Astrocyte (in vitro differentiated cells and primary cell): Measurements from ENCODE around the gene CTSD. TPM values are rescaled to one million over a fixed set of nuclear protein-coding genes. Genes with fewer than 3 reads are reported as not detected.

Experiments
- DNase-seq: peaks from one replicate; pipeline ENCODE4 v3.0.0-alpha.2; 2010; ENCODE audit warnings: low read depth
- FAIRE-seq: peaks from 2 replicates; lab custom pipeline; 2011; peaks lifted over from hg19 to GRCh38; lab: Jason Lieb, UNC
- H2AFZ ChIP-seq: 2 replicates; pipeline ENCODE4 v1.6.0; 2012; ENCODE audit warnings: low read depth, low read length, inconsistent platforms
- H3K27ac ChIP-seq: 2 replicates; pipeline ENCODE4 v1.5.1; 2011; ENCODE audit warnings: low read depth, low read length, inconsistent platforms
- H3K27me3 ChIP-seq: 2 replicates; pipeline ENCODE4 v1.6.0; 2011; ENCODE audit warnings: low read length, inconsistent platforms; ENCODE audit not compliant: insufficient read depth
- H3K36me3 ChIP-seq: 2 replicates; pipeline ENCODE4 v1.5.1; 2011; ENCODE audit warnings: low read length, inconsistent platforms; ENCODE audit not compliant: insufficient read depth
- H3K4me1 ChIP-seq: 2 replicates; pipeline ENCODE4 v1.5.1; 2011; ENCODE audit warnings: low read length, inconsistent platforms; ENCODE audit not compliant: insufficient read depth
- H3K4me2 ChIP-seq: 2 replicates; pipeline ENCODE4 v1.6.0; 2012; ENCODE audit warnings: low read length, inconsistent platforms
- H3K4me3 ChIP-seq: 2 replicates; pipeline ENCODE4 v1.5.1; 2011; ENCODE audit warnings: low read depth, mild to moderate bottlenecking, low read length, inconsistent platforms; ENCODE audit not compliant: insufficient read depth
- H3K79me2 ChIP-seq: 2 replicates; pipeline ENCODE4 v1.6.0; 2012; ENCODE audit warnings: mild to moderate bottlenecking, low read length, inconsistent platforms; ENCODE audit not compliant: insufficient read depth
- H3K9ac ChIP-seq: 2 replicates; pipeline ENCODE4 v1.6.0; 2012; ENCODE audit warnings: mild to moderate bottlenecking, low read length, inconsistent platforms
- H3K9me3 ChIP-seq: 2 replicates; pipeline ENCODE4 v1.5.1; 2012; ENCODE audit warnings: low read depth, mild to moderate bottlenecking, low read length, inconsistent platforms; ENCODE audit not compliant: insufficient read depth
- H4K20me1 ChIP-seq: 2 replicates; pipeline ENCODE4 v1.6.0; 2012; ENCODE audit warnings: low read length, inconsistent platforms; ENCODE audit not compliant: insufficient read depth
- H3K27ac Mint-ChIP-seq: one replicate; pipeline ENCODE4 v1.8.0; 2021; ENCODE audit warnings: mild to moderate bottlenecking, mixed read lengths; ENCODE audit not compliant: unreplicated experiment
- H3K27me3 Mint-ChIP-seq: one replicate; pipeline ENCODE4 v1.8.0; 2021; ENCODE audit warnings: low read depth, mixed read lengths; ENCODE audit not compliant: unreplicated experiment
- H3K36me3 Mint-ChIP-seq: one replicate; pipeline ENCODE4 v1.8.0; 2021; ENCODE audit warnings: low read depth, mixed read lengths; ENCODE audit not compliant: unreplicated experiment
- H3K4me1 Mint-ChIP-seq: one replicate; pipeline ENCODE4 v1.8.0; 2021; ENCODE audit warnings: low read depth, mixed read lengths; ENCODE audit not compliant: unreplicated experiment
- H3K4me3 Mint-ChIP-seq: one replicate; pipeline ENCODE4 v1.8.0; 2021; ENCODE audit warnings: mild to moderate bottlenecking, moderate library complexity, mixed read lengths; ENCODE audit not compliant: unreplicated experiment
- H3K9me3 Mint-ChIP-seq: one replicate; pipeline ENCODE4 v1.8.0; 2021; ENCODE audit warnings: mild to moderate bottlenecking, mixed read lengths; ENCODE audit not compliant: unreplicated experiment
- CTCF ChIP-seq: IDR thresholded peaks from 2 replicates; pipeline ENCODE4 v1.5.1; 2011; ENCODE audit warnings: low read depth, mild to moderate bottlenecking, inconsistent platforms, low read length, moderate library complexity; ENCODE audit not compliant: insufficient read depth
- EZH2 ChIP-seq: IDR thresholded peaks from 2 replicates; pipeline ENCODE4 v1.6.1; 2012; ENCODE audit warnings: mild to moderate bottlenecking, low read length, inconsistent platforms; ENCODE audit not compliant: insufficient read depth
- total RNA-seq: library from RNA; stranded (reverse); gene quantifications from 2 replicates; pipeline ENCODE4 v1.2.1, GENCODE V29; 2021

CTSD gene
- total RNA-seq, 1 donor from 2014 or later: 290 TPM

- H3K27ac Mint-ChIP-seq: peak overlapping the region; percentile 80
- DNase-seq (peak; percentile 74), FAIRE-seq (peak; percentile 90)
- H3K9me3 Mint-ChIP-seq: no peaks in the 10 kb centered on the region
- peaks cover 6% of the 10 kb centered on the region for H3K36me3 Mint-ChIP-seq
- Histone ChIP-seq H3K4me2 (peak overlapping the region; percentile 84), H4K20me1 (peaks cover 27% of the 10 kb centered on the region), H3K27me3 (no peaks in the 10 kb centered on the region), H3K9me3 (peaks cover 3% of the 10 kb centered on the region), H3K79me2 (no peaks in the 10 kb centered on the region), H3K36me3 (no peaks in the 10 kb centered on the region), H3K4me3 (peak overlapping the region; percentile 44), H3K4me1 (peaks cover 28% of the 10 kb centered on the region), H2AFZ (no peak overlapping the region), H3K27ac (peak overlapping the region; percentile 28), H3K9ac (peak overlapping the region; percentile 55)
- peak overlapping the region; percentile 75 for H3K4me3 Mint-ChIP-seq
- H3K27me3 Mint-ChIP-seq: peaks cover 9% of the 10 kb centered on the region
- no peak for TF ChIP-seq CTCF
- TF ChIP-seq EZH2: no peak
- peaks cover 16% of the 10 kb centered on the region for H3K4me1 Mint-ChIP-seq
Measured at GRCh38 chr11:1749395-1750351, 14.1 kb downstream of the CTSD start.

GRCh38 chr11:1748636-1749394 lies 14.9 kb downstream of the CTSD start:
- peaks cover 16% of the 10 kb centered on the region for H3K4me1 Mint-ChIP-seq
- FAIRE-seq: no peak

More at GRCh38 chr11:1748636-1749394, 14.9 kb downstream of the CTSD start:
- Histone ChIP-seq H4K20me1 (peaks cover 27% of the 10 kb centered on the region), H3K4me2 (peak overlapping the region; percentile 84), H3K9me3 (peaks cover 3% of the 10 kb centered on the region), H3K9ac (peak overlapping the region; percentile 55), H3K27me3 (no peaks in the 10 kb centered on the region), H3K36me3 (no peaks in the 10 kb centered on the region), H3K4me1 (peaks cover 28% of the 10 kb centered on the region), H2AFZ (no peak overlapping the region), H3K79me2 (no peaks in the 10 kb centered on the region), H3K27ac (no peak overlapping the region), H3K4me3 (peak overlapping the region; percentile 49)
- no peaks in the 10 kb centered on the region for H3K9me3 Mint-ChIP-seq
- no peak overlapping the region for H3K27ac Mint-ChIP-seq
- H3K4me3 Mint-ChIP-seq: peak overlapping the region; percentile 75
- peaks cover 9% of the 10 kb centered on the region for H3K27me3 Mint-ChIP-seq
- DNase-seq: no peak
- no peak for TF ChIP-seq EZH2
- no peak for TF ChIP-seq CTCF
- H3K36me3 Mint-ChIP-seq: peaks cover 6% of the 10 kb centered on the region
